ENCODE data around the gene CMSS1.

GRCh38 chr3:100005665-100006393, 188.2 kb downstream of the CMSS1 start:
- TF ChIP-seq CTCF (IDR thresholded peaks at IDR 0.05; ENCODE audit: low read length) (no peak), EZH2 (optimal IDR thresholded peaks at IDR 0.05; ENCODE audit: low read depth, low read length) (no peak)

Measured in MM.1S (cell line).